GM23338 (cell line): Measurements from ENCODE around the gene CA5B. TPM values are rescaled to one million over a fixed set of nuclear protein-coding genes. Genes with fewer than 3 reads are reported as not detected.

Experiments used
- ATAC-seq: fragments of 200-7000 bp; cut with Tn5 transposase; 3 replicates; pipeline ENCODE4 v1.9.1; 2020
- DNase-seq: peaks from one replicate; pipeline ENCODE4 v3.0.0-alpha.2; 2015; ENCODE audit warnings: low spot score
- H2AFZ ChIP-seq: fragments of 200-600 bp; sonication (generic); 2 replicates; pipeline ENCODE4 v1.8.0; 2016; ENCODE audit warnings: antibody characterized with exemption, mild to moderate bottlenecking, moderate library complexity
- H3F3A ChIP-seq: fragments of 200-600 bp; sonication (generic); replicated peaks from 2 replicates; pipeline ENCODE4 v1.8.0; 2017; ENCODE audit warnings: antibody characterized with exemption, mixed run types, low read depth
- H3K27ac ChIP-seq: fragments of 200-600 bp; sonication (generic); 2 replicates; pipeline ENCODE4 v1.6.1; 2016; ENCODE audit warnings: low read depth
- H3K27me3 ChIP-seq: fragments of 200-600 bp; sonication (generic); 2 replicates; pipeline ENCODE4 v1.8.0; 2016; ENCODE audit warnings: mild to moderate bottlenecking, mixed run types, moderate library complexity; ENCODE audit not compliant: insufficient read depth
- H3K36me3 ChIP-seq: fragments of 200-600 bp; sonication (generic); 2 replicates; pipeline ENCODE4 v1.8.0; 2016; ENCODE audit warnings: mild to moderate bottlenecking; ENCODE audit not compliant: insufficient read depth
- H3K4me1 ChIP-seq: fragments of 200-600 bp; sonication (generic); 2 replicates; pipeline ENCODE4 v1.8.0; 2016; ENCODE audit warnings: mild to moderate bottlenecking, moderate library complexity; ENCODE audit not compliant: insufficient read depth
- H3K4me2 ChIP-seq: fragments of 200-600 bp; sonication (generic); 2 replicates; pipeline ENCODE4 v1.7.1; 2017; ENCODE audit warnings: mixed run types
- H3K4me3 ChIP-seq: fragments of 200-600 bp; sonication (generic); 2 replicates; pipeline ENCODE4 v1.6.1; 2016; ENCODE audit warnings: mixed run types
- H3K79me2 ChIP-seq: fragments of 200-600 bp; sonication (generic); replicated peaks from 2 replicates; pipeline ENCODE4 v1.8.0; 2017; ENCODE audit warnings: mild to moderate bottlenecking; ENCODE audit not compliant: insufficient read depth
- H3K9me2 ChIP-seq: fragments of 200-600 bp; sonication (generic); 2 replicates; pipeline ENCODE4 v1.8.0; 2017; ENCODE audit not compliant: insufficient read depth
- H4K20me1 ChIP-seq: fragments of 200-600 bp; sonication (generic); replicated peaks from 2 replicates; pipeline ENCODE4 v1.8.0; 2017; ENCODE audit warnings: mild to moderate bottlenecking; ENCODE audit not compliant: insufficient read depth
- H3K27ac Mint-ChIP-seq: 2 replicates; pipeline ENCODE4 v1.8.0; 2020; ENCODE audit warnings: inconsistent platforms, mild to moderate bottlenecking, moderate library complexity, mixed read lengths
- H3K27me3 Mint-ChIP-seq: 3 replicates; pipeline ENCODE4 v1.8.0; 2022; ENCODE audit warnings: low read depth, mild to moderate bottlenecking, moderate library complexity, mixed read lengths, inconsistent platforms; ENCODE audit not compliant: insufficient read depth, poor library complexity
- H3K36me3 Mint-ChIP-seq: 3 replicates; pipeline ENCODE4 v1.8.0; 2021; ENCODE audit warnings: low read depth, mild to moderate bottlenecking, inconsistent platforms, moderate library complexity, mixed read lengths
- H3K4me1 Mint-ChIP-seq: 3 replicates; pipeline ENCODE4 v1.8.0; 2020; ENCODE audit warnings: mild to moderate bottlenecking, inconsistent platforms, mixed read lengths
- H3K4me3 Mint-ChIP-seq: 3 replicates; pipeline ENCODE4 v1.8.0; 2021; ENCODE audit warnings: moderate library complexity, mild to moderate bottlenecking, inconsistent platforms, mixed read lengths
- H3K9me3 Mint-ChIP-seq: 3 replicates; pipeline ENCODE4 v1.8.0; 2020; ENCODE audit warnings: moderate library complexity, mild to moderate bottlenecking, inconsistent platforms, mixed read lengths
- CREB1 ChIP-seq: fragments of 250-450 bp; sonication (Bioruptor Pico); IDR thresholded peaks from 2 replicates; pipeline ENCODE4 v1.5.0; 2020; ENCODE audit warnings: low read depth, mild to moderate bottlenecking, moderate library complexity
- EZH2phosphoT487 ChIP-seq: fragments of 200-600 bp; sonication (generic); IDR thresholded peaks from one replicate; pipeline ENCODE4 v1.8.1; 2018; ENCODE audit warnings: antibody characterized with exemption; ENCODE audit not compliant: unreplicated experiment
- JUNB ChIP-seq: IDR thresholded peaks from one replicate; pipeline ENCODE4 v1.6.1; 2016; ENCODE audit warnings: antibody characterized with exemption; ENCODE audit not compliant: unreplicated experiment
- NANOG ChIP-seq: IDR thresholded peaks from 2 replicates; pipeline ENCODE4 v1.6.1; 2016; ENCODE audit warnings: antibody characterized with exemption, borderline replicate concordance
- POLR2AphosphoS5 ChIP-seq: IDR thresholded peaks from 2 replicates; pipeline ENCODE4 v1.6.1; 2016; ENCODE audit warnings: antibody characterized with exemption, low read depth
- STAT1 ChIP-seq: IDR thresholded peaks from one replicate; pipeline ENCODE4 v1.6.1; 2016; ENCODE audit warnings: antibody characterized with exemption; ENCODE audit not compliant: unreplicated experiment
- ZNF114 ChIP-seq: fragments of 250-450 bp; sonication (Bioruptor Pico); IDR thresholded peaks from 2 replicates; pipeline ENCODE4 v1.5.0; 2020; ENCODE audit warnings: mild to moderate bottlenecking, moderate library complexity
- ZNF331 ChIP-seq: fragments of 250-450 bp; sonication (Bioruptor Pico); IDR thresholded peaks from 2 replicates; pipeline ENCODE4 v1.5.0; 2020; ENCODE audit warnings: low read depth, mild to moderate bottlenecking, moderate library complexity
- ZNF462 ChIP-seq: fragments of 250-450 bp; sonication (Bioruptor Pico); IDR thresholded peaks from 2 replicates; pipeline ENCODE4 v1.5.0; 2020; ENCODE audit warnings: mild to moderate bottlenecking, moderate library complexity
- polyA plus RNA-seq: library from polyadenylated mRNA; unstranded; fragments of >200 nt; fragmentation: Nextera tagmentation; extraction: Ambion mirVana; gene quantifications from 2 replicates; pipeline ENCODE4 v1.2.1, GENCODE V29; 2016
- total RNA-seq: library from RNA; depleted of rRNA; stranded (reverse); fragments of >200 nt; shearing (Covaris generic); gene quantifications from 2 replicates; pipeline ENCODE4 v1.2.3, GENCODE V29; 2014
- TF ChIP-seq, protein P1 (sequence below): IDR thresholded peaks from 2 replicates; pipeline ENCODE4 v1.6.1; 2016; ENCODE audit warnings: antibody characterized with exemption
- TF ChIP-seq, protein P2 (sequence below), 2 experiments: fragments of 200-600 bp in 1 of 2; sonication (generic) in 1 of 2; conservative IDR thresholded peaks; 2 replicates each; pipeline versions ENCODE4 v1.5.1 to v1.6.1; 2016 to 2017; ENCODE audit warnings: antibody characterized with exemption in 2 of 2, low read depth in 2 of 2, mild to moderate bottlenecking in 2 of 2, moderate library complexity in 1 of 2

Gene CA5B
- total and polyA plus RNA-seq, 2 experiments from 2014 or later: 4.8 to 6.1 TPM

DNA sequence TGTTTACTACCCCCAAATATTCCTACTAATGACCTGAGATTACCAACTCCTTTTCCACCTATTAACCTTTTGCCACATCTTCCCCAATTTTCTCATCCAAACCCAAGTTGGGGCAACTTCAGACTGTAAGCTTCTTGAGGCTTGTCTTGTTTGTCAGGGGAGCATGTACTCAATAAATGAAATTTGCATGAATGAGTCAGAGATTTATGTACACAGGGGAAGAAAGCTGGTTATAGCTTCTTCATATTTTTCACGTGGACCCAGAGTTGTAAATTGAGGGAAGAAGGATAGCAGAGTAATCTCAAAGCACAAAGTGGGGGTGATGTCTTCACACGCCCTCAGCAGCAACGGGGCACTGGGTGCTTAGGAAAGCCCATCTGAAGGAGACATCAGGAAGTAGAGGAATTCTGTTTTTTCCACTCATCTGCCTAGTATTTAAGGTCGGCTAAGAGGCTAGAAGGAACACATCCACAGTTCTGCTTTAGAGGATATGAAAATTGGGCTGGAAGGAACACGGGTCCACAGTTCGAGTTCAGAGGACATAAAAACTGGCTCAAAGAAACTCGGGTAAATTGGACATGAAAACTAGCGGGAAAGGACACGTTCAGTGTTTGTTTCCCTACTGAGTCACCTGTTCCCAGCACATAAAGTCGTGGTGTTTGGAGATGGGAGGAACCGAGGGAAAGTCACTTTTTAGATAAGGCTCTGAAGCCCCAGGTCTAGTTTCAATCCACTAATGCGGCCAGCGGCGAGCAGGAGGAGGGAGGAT lies 696 bp upstream of the CA5B start:
- Histone ChIP-seq H4K20me1 (no peaks in the 10 kb centered on the region), H3K27me3 (no peaks in the 10 kb centered on the region), H3K79me2 (no peaks in the 10 kb centered on the region), H3K9me2 (no peaks in the 10 kb centered on the region), H2AFZ (0 out of 2 replicates have a peak overlapping the region, but pooled peaks have one; percentile 14), H3K4me1 (peaks cover 7% of the 10 kb centered on the region; the same call in 1 of the 2 replicates), H3K4me3 (peak overlapping the region; percentile 31; the same call in 1 of the 2 replicates), H3K36me3 (no peaks in the 10 kb centered on the region), H3F3A (no peaks in the 10 kb centered on the region), H3K27ac (no peak overlapping the region), H3K4me2 (peak overlapping the region; percentile 68; the same call in 1 of the 2 replicates)
- DNase-seq (no peak), ATAC-seq (no peak)
- TF ChIP-seq NANOG (no peak), POLR2AphosphoS5 (no peak), JUNB (no peak), CREB1 (CRISPR knock-in tag) (no peak), ZNF331 (CRISPR knock-in tag) (no peak), ZNF114 (CRISPR knock-in tag) (no peak), ZNF462 (CRISPR knock-in tag) (no peak), EZH2phosphoT487 (no peak), STAT1 (no peak)
- TF ChIP-seq, protein P1, sequence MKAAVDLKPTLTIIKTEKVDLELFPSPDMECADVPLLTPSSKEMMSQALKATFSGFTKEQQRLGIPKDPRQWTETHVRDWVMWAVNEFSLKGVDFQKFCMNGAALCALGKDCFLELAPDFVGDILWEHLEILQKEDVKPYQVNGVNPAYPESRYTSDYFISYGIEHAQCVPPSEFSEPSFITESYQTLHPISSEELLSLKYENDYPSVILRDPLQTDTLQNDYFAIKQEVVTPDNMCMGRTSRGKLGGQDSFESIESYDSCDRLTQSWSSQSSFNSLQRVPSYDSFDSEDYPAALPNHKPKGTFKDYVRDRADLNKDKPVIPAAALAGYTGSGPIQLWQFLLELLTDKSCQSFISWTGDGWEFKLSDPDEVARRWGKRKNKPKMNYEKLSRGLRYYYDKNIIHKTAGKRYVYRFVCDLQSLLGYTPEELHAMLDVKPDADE: no peak
- TF ChIP-seq, protein P2, sequence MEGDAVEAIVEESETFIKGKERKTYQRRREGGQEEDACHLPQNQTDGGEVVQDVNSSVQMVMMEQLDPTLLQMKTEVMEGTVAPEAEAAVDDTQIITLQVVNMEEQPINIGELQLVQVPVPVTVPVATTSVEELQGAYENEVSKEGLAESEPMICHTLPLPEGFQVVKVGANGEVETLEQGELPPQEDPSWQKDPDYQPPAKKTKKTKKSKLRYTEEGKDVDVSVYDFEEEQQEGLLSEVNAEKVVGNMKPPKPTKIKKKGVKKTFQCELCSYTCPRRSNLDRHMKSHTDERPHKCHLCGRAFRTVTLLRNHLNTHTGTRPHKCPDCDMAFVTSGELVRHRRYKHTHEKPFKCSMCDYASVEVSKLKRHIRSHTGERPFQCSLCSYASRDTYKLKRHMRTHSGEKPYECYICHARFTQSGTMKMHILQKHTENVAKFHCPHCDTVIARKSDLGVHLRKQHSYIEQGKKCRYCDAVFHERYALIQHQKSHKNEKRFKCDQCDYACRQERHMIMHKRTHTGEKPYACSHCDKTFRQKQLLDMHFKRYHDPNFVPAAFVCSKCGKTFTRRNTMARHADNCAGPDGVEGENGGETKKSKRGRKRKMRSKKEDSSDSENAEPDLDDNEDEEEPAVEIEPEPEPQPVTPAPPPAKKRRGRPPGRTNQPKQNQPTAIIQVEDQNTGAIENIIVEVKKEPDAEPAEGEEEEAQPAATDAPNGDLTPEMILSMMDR (conservative IDR thresholded peaks at IDR 0.05; ENCODE audit: low read depth in 2 of 2): no peak
- no peaks in the 10 kb centered on the region for H3K9me3 Mint-ChIP-seq
- H3K27me3 Mint-ChIP-seq: peaks cover 1% of the 10 kb centered on the region
- H3K4me1 Mint-ChIP-seq: peaks cover 16% of the 10 kb centered on the region
- no peaks in the 10 kb centered on the region for H3K36me3 Mint-ChIP-seq
- H3K4me3 Mint-ChIP-seq: peak overlapping the region; percentile 82
- no peak overlapping the region for H3K27ac Mint-ChIP-seq
